RPMI8226 (cell line): ENCODE data around the gene BTF3L4.
"Not testable (repeated sequence)": the region's sequence is repeated elsewhere in the genome, so short reads cannot be mapped to it uniquely, and the experiment has no call there.

Experiments used
- DNase-seq: peaks from one replicate; pipeline ENCODE4 v3.0.0-alpha.2; 2015

Gene BTF3L4

GRCh38 chr1:52056163-52056936 lies at the start of gene BTF3L4:
BTF3L4 (plus strand) TSS chr1:52056295; CDS start chr1:52059848, 3,553 bp downstream.
- DNase-seq, result peak; percentile 98

GRCh38 chr1:52007215-52008002 lies 48.7 kb upstream of the BTF3L4 start:
- no peak for DNase-seq

GRCh38 chr1:52008071-52008809 lies 47.9 kb upstream of the BTF3L4 start:
- no peak for DNase-seq

GRCh38 chr1:52022133-52022532 lies 34.0 kb upstream of the BTF3L4 start:
- no peak for DNase-seq

- DNase-seq, result no peak
Observed at GRCh38 chr1:52026278-52026677, 29.8 kb upstream of the BTF3L4 start.

- no peak for DNase-seq
Observed at GRCh38 chr1:52028328-52028727, 27.8 kb upstream of the BTF3L4 start.

- DNase-seq, result not testable (repeated sequence)
Observed at GRCh38 chr1:52028839-52029238, 27.3 kb upstream of the BTF3L4 start.

- no peak for DNase-seq
Observed at GRCh38 chr1:52032124-52032784, 23.8 kb upstream of the BTF3L4 start.

GRCh38 chr1:52032785-52033131 lies 23.3 kb upstream of the BTF3L4 start:
- DNase-seq, result peak; percentile 53

GRCh38 chr1:52033190-52034049 lies 22.7 kb upstream of the BTF3L4 start, which contains the start of gene KTI12:
KTI12 (minus strand) TSS chr1:52033810; CDS start chr1:52033761, 49 bp downstream.
- DNase-seq, result peak; percentile 96

GRCh38 chr1:52034050-52034384 lies 22.1 kb upstream of the BTF3L4 start:
- DNase-seq, result no peak

GRCh38 chr1:52037402-52037814 lies 18.7 kb upstream of the BTF3L4 start:
- no peak for DNase-seq

- DNase-seq, result no peak
Observed at GRCh38 chr1:52037909-52038308, 18.2 kb upstream of the BTF3L4 start.

GRCh38 chr1:52041551-52042185 lies 14.4 kb upstream of the BTF3L4 start:
- no peak for DNase-seq

GRCh38 chr1:52045236-52045635 lies 10.9 kb upstream of the BTF3L4 start:
- no peak for DNase-seq

GRCh38 chr1:52045666-52046195 lies 10.4 kb upstream of the BTF3L4 start:
- DNase-seq, result not testable (repeated sequence)

GRCh38 chr1:52049337-52049736 lies 6.8 kb upstream of the BTF3L4 start:
- DNase-seq, result not testable (repeated sequence)

GRCh38 chr1:52053862-52054261 lies 2.2 kb upstream of the BTF3L4 start:
- DNase-seq, result no peak

GRCh38 chr1:52054496-52055065 lies 1.5 kb upstream of the BTF3L4 start:
- peak; percentile 9 for DNase-seq

GRCh38 chr1:52055066-52055865 lies 829 bp upstream of the BTF3L4 start, which contains the start of gene TXNDC12:
TXNDC12 (minus strand) TSS chr1:52055191; CDS start chr1:52055096, 95 bp downstream.
- DNase-seq, result peak; percentile 93
